Posterior vena cava (tissue), 2 donors: Measurements from ENCODE around the gene RGS3. TPM values are rescaled to one million over a fixed set of nuclear protein-coding genes. Genes with fewer than 3 reads are reported as not detected.
"Not testable (repeated sequence)": the region's sequence is repeated elsewhere in the genome, so short reads cannot be mapped to it uniquely, and the experiment has no call there.

Experiments used
- DNase-seq: peaks from one replicate; pipeline ENCODE4 v3.0.0-alpha.2; 2020; ENCODE audit warnings: low spot score
- intact Hi-C, 2 donors: fragments of 100-400 bp; cut with DNase I; formaldehyde crosslinking; loops; one replicate each; pipeline versions ENCODE4 v1.14.1 to v1.14.2; 2022 to 2023
- long read RNA-seq, 2 donors: library from polyadenylated mRNA; unstranded; transcript quantifications; one replicate each; pipeline ENCODE4 v2.0.0, GENCODE V29; 2020 to 2021
- total RNA-seq, 2 donors: library from RNA; stranded (reverse); fragmentation: NEBNext Ultra II Directional; extraction: Animal tissue kit (Norgen Biotek cat#: 25700); gene quantifications; one replicate each; pipeline ENCODE4 v1.2.1, GENCODE V29; 2021
- donor health status: DM: yes; HTN: yes; CAD: no.
- donor health status: DM: yes; HTN: yes; CAD: no.

Gene RGS3
- total RNA-seq, result 10 to 100 TPM; 66.2 to 71.4 TPM
- long read RNA-seq, donor 1, full-length matches to known transcripts, result 11 of 28 reads
- long read RNA-seq, donor 1, partial matches to known transcripts, result 6 of 28 reads
- long read RNA-seq, donor 1, other reads (novel, unspliced or antisense), result 11 of 28 reads
- long read RNA-seq, donor 2, full-length matches to known transcripts, result 71 of 124 reads
- long read RNA-seq, donor 2, partial matches to known transcripts, result 23 of 124 reads
- long read RNA-seq, donor 2, other reads (novel, unspliced or antisense), result 30 of 124 reads

DNA sequence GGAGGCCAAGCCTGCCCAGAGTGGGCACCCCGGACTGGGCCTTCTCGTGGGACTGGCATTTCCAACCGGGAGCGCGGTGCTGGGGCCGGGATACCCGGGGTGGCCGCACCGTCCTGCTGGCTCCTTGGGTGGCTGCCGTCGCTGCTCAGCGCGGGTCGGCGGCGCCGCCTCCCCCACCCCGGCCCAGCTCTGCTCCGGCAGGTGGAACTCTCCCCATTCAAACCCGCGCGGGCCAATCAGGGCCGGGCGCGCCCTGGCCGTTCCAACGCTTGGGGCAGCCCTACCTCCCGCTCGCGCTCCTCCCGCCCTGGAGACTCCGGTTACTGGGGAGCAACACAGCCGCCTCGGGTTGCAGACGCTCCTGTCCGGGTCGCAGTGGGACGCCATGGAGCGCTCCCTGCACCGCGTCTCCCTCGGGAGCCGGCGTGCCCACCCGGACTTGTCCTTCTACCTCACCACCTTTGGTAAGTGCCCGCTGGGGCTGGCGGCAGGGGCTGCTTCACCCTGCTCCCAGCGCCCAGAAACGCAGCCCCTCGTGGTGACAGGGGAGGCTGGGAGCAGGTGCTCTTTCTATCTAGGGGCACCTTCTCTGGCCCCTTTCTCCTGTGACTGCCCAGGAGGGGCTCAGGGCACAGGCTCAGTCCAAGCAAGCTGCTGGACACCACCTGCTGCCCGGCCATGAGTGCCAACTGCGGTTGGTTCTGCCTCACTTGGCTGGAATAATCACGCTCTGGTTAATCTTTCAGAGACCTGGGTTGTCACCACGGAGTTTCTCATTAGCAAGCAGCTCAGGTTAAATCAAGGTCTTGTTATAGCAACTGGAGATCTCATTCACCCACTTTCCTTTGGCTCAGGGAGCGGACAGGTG, at the start of gene RGS3:
RGS3 (plus strand) TSS at position 310 of the 868 bp plus-strand sequence; CDS start at position 386, 76 bp downstream.
- intact Hi-C loops, result no loop called here
- DNase-seq, result peak; percentile 77

DNA sequence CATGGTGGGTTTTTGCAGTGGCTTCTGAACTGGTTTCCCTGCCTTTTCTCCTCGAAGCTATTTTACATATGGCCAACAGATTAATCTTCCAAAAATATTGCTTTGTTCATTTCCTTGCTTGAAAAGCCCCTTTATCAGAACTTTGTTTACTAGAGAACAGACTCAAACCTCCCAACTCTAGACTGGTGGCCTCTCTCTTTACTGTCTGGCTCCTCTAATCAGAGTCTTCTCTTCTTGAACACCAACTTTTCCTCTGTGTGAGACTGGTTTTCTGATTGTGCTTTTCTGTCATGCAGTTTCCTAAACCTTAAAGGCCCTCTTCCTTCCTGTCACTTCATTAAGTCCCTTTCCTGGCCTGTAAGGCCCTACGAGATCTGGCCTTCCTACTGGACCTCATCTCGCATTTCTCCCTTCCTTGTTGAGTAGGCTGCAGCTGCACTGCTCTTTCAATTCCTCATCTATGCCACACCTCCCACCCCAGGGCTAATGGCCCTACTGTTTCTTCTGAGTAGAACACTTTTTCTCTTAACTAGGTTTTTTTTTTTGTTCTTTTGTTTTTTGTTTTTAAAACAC, 47.3 kb upstream of the RGS3 start:
- no peak for DNase-seq
- intact Hi-C loops, result no loop called here

- intact Hi-C loops, result no loop called here
- no peak for DNase-seq
These were observed 46.2 kb upstream of the RGS3 start for GRCh38 chr9:113417370-113417769.

DNA sequence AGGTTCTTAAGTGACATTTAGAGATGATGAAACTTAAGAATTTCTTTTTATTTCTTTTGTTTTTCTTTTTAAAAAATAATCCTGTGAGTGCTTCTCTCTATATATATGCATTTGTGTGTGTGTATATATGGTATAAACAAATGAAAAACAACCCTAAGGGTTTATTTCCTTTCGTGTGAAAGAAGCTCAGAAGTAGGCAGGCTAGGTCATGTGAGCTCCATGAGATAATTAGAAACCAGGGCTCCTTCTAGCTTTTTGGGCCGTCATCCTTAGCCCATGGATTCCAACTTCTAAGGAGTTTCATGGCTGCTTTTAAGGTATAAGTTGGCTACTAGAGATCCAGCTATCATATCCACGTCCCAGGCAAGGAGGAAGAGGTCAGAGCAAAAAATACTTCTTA, 41.8 kb upstream of the RGS3 start:
- intact Hi-C loops, result loop anchor here in 1 of 2 donors (10.0 kb wide), 1 partner anchor 243 kb away; no protein-coding TSS in a partner anchor
- no peak for DNase-seq

- intact Hi-C loops, result loop anchor here in 1 of 2 donors (10.0 kb wide), 1 partner anchor 240 kb away; no protein-coding TSS in a partner anchor
- no peak for DNase-seq
These were observed 38.5 kb upstream of the RGS3 start for GRCh38 chr9:113425072-113425471.

- no peak for DNase-seq
- intact Hi-C loops, result loop anchor here in 1 of 2 donors (10.0 kb wide), 1 partner anchor 238 kb away; no protein-coding TSS in a partner anchor
These were observed 36.8 kb upstream of the RGS3 start for GRCh38 chr9:113426701-113427100.

DNA sequence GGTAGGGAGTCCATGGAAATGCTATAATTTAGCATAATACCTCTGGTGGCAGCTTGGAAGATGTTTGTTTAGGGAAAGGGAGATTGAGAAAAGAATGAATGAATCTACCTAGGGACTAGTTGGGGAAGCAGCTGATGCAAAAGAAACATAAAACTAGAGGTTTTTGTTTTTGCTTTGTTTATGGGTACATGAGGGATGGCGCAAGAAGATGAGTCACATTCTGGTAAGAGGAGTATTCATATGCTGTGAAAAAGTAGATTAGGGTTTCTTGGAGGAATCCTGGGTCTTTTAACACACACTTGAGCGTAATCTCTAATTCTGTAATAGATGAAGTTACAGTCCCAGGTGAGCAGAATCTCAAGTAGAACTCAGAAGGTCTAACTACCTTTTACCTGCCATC, 35.9 kb upstream of the RGS3 start:
- DNase-seq, result no peak
- intact Hi-C loops, result loop anchor here in 1 of 2 donors (10.0 kb wide), 1 partner anchor 237 kb away; no protein-coding TSS in a partner anchor

DNA sequence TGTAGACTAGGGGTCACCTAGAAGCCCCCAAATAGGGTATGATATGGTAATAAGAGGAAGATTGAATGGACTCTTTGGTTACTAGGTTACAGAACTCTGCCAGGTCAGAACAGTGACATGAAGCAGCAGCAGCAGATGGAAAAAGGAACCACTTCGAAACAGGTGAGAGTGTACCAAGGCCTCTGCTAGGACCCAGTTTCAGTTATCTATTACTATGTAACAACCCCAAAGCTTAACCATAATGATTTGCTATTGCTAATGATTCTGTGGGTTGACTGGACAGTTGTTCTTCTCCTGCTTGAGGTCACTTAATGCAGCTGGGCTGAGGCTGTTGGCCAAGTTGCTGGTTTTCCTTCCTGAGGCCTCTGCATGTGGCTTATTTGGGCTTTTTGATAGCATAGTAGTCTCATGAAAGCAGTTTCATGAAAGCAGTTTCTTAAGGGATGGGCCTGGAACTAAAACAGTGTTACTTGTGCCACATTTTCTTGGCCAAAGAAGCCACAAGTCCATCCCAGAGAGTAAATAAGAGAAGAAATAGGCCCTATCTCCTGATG, 35.4 kb upstream of the RGS3 start:
- DNase-seq, result no peak
- intact Hi-C loops, result loop anchor here in 1 of 2 donors (10.0 kb wide), 1 partner anchor 237 kb away; no protein-coding TSS in a partner anchor

- no peak for DNase-seq
- intact Hi-C loops, result no loop called here
These were observed 32.3 kb upstream of the RGS3 start for GRCh38 chr9:113431191-113431590.

DNA sequence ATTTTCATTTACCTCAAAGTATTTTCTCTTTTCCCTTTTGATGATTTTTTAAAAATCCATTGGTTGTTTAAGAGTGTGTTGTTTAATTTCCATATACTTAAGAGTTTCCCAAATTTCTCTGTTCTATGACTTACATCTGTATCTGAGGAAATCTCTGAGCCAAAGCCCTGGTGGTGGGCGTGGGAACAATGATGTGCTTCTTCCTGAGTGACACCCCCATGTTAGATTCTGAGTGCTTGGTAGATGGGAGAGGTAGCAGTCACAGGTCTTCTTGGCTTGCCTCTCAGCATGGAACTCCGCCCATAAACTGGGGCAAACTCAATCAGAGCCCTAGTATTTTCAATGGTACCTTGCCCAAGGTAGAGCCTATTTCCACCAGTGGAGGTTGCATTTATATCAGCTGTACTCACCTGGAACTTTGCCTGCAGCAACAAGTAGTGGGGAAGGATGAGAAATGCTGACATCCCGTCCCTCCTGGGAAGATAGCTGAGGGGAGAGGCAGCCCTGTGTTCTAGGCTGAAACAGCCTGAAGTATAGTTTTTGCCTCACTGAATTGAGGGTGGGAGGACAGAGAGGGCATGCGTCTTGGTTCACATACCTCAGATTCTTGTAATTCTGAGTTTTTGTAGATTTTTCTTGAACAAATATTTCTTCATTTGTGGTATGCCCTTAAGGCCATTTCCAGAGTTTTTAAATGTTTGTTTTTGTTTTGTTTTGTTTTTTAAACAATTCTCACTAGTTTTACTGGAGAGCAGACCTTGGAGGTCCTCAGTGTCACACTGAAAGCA, 26.6 kb upstream of the RGS3 start:
- intact Hi-C loops, result no loop called here
- DNase-seq, result no peak

- intact Hi-C loops, DNase-seq: not testable (repeated sequence)
These were observed 25.8 kb upstream of the RGS3 start for GRCh38 chr9:113437716-113438115.

GRCh38 chr9:113444736-113445135, 18.8 kb upstream of the RGS3 start:
- DNase-seq, result no peak
- intact Hi-C loops, result loop anchor here (2.0 to 5.0 kb wide), 3 partner anchors 143 to 213 kb away; no protein-coding TSS in a partner anchor

DNA sequence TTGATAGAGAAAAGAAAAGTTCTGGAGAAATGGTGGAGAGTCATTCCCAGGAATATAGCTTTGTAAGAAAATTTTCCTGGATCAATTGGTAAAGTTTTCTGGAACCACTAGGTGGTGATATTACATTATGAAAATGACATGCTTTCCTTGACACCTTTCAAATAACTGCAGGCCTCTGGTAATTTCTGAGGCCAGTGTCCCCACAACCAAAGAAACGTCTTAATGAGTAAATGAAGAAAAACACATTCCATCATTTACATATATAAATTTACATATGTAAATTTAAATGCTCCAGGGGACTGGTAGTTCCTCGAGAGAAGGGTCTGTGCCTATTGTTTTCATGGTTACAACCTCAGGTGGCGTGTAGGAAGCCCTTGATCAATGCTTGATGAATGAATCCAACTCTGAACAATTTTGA, 17.2 kb upstream of the RGS3 start:
- DNase-seq, result no peak
- intact Hi-C loops, result loop anchor here (2.0 to 5.0 kb wide), 3 partner anchors 141 to 211 kb away; no protein-coding TSS in a partner anchor

GRCh38 chr9:113449376-113449775, 14.2 kb upstream of the RGS3 start:
- DNase-seq, result no peak
- intact Hi-C loops, result loop anchor here (1.0 to 5.0 kb wide), 3 partner anchors 134 to 208 kb away; no protein-coding TSS in a partner anchor

- intact Hi-C loops, result no loop called here
- DNase-seq, result no peak
These were observed 11.4 kb upstream of the RGS3 start for GRCh38 chr9:113452113-113452605.

GRCh38 chr9:113454914-113455761, 8.4 kb upstream of the RGS3 start:
- peak; percentile 88 for DNase-seq

DNA sequence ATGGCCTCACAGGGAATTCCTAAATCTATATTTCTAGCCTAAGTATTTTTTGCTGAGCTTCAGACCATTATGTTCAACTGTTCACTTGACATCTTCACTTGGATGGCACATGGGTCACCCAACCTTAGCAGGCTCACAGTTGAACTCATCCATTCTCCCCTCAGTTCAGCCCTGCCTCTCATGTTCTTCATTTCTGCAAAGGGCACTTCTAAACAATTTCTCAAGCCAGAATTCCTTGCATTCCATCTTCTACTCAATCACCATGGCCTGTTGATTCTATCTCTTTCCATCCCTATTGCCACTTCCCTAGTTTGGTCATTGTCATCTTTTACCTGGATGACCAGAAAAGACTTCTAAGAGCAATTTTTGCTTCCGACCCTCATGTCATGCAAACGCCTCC, 7.3 kb upstream of the RGS3 start:
- intact Hi-C loops, result no loop called here
- DNase-seq, result no peak

More at GRCh38 chr9:113454914-113455761, 8.4 kb upstream of the RGS3 start:
- intact Hi-C loops, result no loop called here
